DND-41 (cell line): Measurements from ENCODE around the gene SSH3.

Experiments used
- ATAC-seq: fragments of 200-7000 bp; cut with Tn5 transposase; 3 replicates; pipeline ENCODE4 v1.9.1; 2021; ENCODE audit warnings: low read depth; ENCODE audit not compliant: insufficient read depth
- DNase-seq: peaks from one replicate; pipeline ENCODE4 v3.0.0-alpha.2; 2020
- H2AFZ ChIP-seq: 2 replicates; pipeline ENCODE4 v1.6.0; 2012; ENCODE audit warnings: low read depth, low read length
- H3K27ac ChIP-seq: 2 replicates; pipeline ENCODE4 v1.5.1; 2012; ENCODE audit warnings: low read length, inconsistent platforms
- H3K27me3 ChIP-seq: fragments of 200-600 bp; sonication (generic); 2 replicates; pipeline ENCODE4 v1.6.0; 2012; ENCODE audit warnings: low read length, mild to moderate bottlenecking, inconsistent platforms; ENCODE audit not compliant: insufficient read depth, poor library complexity
- H3K36me3 ChIP-seq: 2 replicates; pipeline ENCODE4 v1.5.1; 2012; ENCODE audit warnings: low read length, inconsistent platforms; ENCODE audit not compliant: insufficient read depth
- H3K4me1 ChIP-seq: 2 replicates; pipeline ENCODE4 v1.5.1; 2012; ENCODE audit warnings: mild to moderate bottlenecking, low read length; ENCODE audit not compliant: insufficient read depth
- H3K4me2 ChIP-seq: 2 replicates; pipeline ENCODE4 v1.6.0; 2012; ENCODE audit warnings: mild to moderate bottlenecking, moderate library complexity, low read length, inconsistent platforms; ENCODE audit not compliant: insufficient read depth
- H3K4me3 ChIP-seq, 2 experiments: fragments of 200-600 bp in 1 of 2; shearing (Covaris generic) in 1 of 2; 2 replicates each; pipeline ENCODE4 v1.5.1; 2012 to 2016; ENCODE audit warnings: inconsistent platforms in 2 of 2, low read length in 2 of 2, mild to moderate bottlenecking in 2 of 2, low read depth in 1 of 2, moderate library complexity in 1 of 2
- H3K79me2 ChIP-seq: 2 replicates; pipeline ENCODE4 v1.6.0; 2012; ENCODE audit warnings: low read length, inconsistent platforms; ENCODE audit not compliant: insufficient read depth
- H3K9ac ChIP-seq: 2 replicates; pipeline ENCODE4 v1.6.0; 2012; ENCODE audit warnings: low read depth, mild to moderate bottlenecking, inconsistent platforms, low read length, moderate library complexity
- H3K9me3 ChIP-seq: 2 replicates; pipeline ENCODE4 v1.5.1; 2012; ENCODE audit warnings: low read length, moderate library complexity, mild to moderate bottlenecking, inconsistent platforms; ENCODE audit not compliant: insufficient read depth, severe bottlenecking
- H4K20me1 ChIP-seq: 2 replicates; pipeline ENCODE4 v1.6.0; 2012; ENCODE audit warnings: low read length; ENCODE audit not compliant: insufficient read depth
- EZH2 ChIP-seq: IDR thresholded peaks from 3 replicates; pipeline ENCODE4 v1.6.1; 2012; ENCODE audit warnings: borderline replicate concordance, low read depth, mild to moderate bottlenecking, moderate library complexity, low read length, inconsistent platforms; ENCODE audit not compliant: severe bottlenecking
- TF ChIP-seq, protein P1 (sequence below): IDR thresholded peaks from 2 replicates; pipeline ENCODE4 v1.5.1; 2012; ENCODE audit warnings: borderline replicate concordance, low read length, moderate library complexity, mild to moderate bottlenecking; ENCODE audit not compliant: poor library complexity, severe bottlenecking; ENCODE audit errors: extremely low read depth

The SSH3 gene

DNA sequence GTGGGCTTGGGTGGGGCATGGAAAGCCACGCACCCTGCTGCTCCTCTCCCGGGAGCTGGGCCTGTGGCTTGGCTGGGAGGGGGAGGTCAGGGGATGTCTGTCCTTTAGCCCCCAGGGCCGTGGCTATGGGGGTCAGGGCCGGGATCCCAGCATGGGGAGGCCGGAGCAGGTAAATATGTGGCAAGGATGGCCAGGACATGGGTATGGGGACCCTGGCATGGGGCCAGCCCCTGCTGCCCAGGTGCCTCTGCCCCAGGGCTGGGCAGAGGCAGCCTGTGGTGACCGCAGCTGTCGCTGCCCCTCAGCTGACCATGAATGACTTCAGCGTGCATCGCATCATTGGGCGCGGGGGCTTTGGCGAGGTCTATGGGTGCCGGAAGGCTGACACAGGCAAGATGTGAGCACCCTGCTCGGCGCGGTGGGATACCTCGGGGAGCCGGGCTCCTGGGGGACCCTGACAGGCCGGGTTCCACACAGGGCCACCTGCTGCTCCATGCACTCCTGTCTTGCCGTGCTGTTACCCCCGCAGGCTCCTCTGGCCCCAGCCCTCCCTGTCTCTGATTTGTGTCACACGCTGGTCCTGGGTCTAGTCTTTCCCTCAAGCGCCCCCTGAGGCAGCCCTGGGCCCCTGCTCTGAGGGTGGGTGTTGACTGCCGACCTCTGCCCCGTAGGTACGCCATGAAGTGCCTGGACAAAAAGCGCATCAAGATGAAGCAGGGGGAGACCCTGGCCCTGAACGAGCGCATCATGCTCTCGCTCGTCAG lies 22.4 kb upstream of the SSH3 start:
- DNase-seq = no peak
- Histone ChIP-seq H3K9me3 (no peaks in the 10 kb centered on the region), H3K4me1 (peaks cover 49% of the 10 kb centered on the region), H3K27me3 (no peaks in the 10 kb centered on the region), H3K36me3 (peaks cover 90% of the 10 kb centered on the region), H3K79me2 (peaks cover 71% of the 10 kb centered on the region), H3K9ac (no peak overlapping the region), H3K4me3 (no peak overlapping the region), H2AFZ (no peak overlapping the region), H3K4me2 (no peak overlapping the region), H4K20me1 (0 out of 2 replicates have a peak, but pooled peaks cover 6% of the 10 kb centered on the region), H3K27ac (peak overlapping the region; percentile 98; the same call in 1 of the 2 replicates)
- TF ChIP-seq, protein P1, sequence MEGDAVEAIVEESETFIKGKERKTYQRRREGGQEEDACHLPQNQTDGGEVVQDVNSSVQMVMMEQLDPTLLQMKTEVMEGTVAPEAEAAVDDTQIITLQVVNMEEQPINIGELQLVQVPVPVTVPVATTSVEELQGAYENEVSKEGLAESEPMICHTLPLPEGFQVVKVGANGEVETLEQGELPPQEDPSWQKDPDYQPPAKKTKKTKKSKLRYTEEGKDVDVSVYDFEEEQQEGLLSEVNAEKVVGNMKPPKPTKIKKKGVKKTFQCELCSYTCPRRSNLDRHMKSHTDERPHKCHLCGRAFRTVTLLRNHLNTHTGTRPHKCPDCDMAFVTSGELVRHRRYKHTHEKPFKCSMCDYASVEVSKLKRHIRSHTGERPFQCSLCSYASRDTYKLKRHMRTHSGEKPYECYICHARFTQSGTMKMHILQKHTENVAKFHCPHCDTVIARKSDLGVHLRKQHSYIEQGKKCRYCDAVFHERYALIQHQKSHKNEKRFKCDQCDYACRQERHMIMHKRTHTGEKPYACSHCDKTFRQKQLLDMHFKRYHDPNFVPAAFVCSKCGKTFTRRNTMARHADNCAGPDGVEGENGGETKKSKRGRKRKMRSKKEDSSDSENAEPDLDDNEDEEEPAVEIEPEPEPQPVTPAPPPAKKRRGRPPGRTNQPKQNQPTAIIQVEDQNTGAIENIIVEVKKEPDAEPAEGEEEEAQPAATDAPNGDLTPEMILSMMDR = no peak
- no peak for TF ChIP-seq EZH2
- ATAC-seq = no peak

DNA sequence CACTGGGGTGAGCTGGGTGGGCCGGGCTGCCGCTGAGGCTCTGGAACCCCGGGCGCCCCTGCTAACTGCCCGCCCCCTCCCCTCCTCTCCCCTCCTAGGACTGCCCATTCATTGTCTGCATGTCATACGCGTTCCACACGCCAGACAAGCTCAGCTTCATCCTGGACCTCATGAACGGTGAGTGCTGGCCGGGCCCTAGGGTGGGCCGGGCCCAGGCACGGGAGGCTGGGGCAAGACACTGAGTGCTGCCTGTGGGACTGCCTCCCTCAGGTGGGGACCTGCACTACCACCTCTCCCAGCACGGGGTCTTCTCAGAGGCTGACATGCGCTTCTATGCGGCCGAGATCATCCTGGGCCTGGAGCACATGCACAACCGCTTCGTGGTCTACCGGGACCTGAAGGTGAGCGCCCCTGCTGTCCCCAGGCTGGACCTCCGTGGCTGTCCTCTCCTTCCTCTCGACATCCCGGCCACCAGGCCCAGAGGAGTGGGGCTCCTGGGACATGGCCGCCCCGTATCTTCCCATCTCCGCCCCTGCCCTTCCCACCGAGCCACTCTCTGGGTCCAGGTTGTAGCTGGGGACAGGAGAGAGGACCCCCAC lies 21.7 kb upstream of the SSH3 start:
- Histone ChIP-seq H3K4me2 (no peak overlapping the region), H3K4me3 (no peak overlapping the region), H3K27me3 (no peaks in the 10 kb centered on the region), H3K27ac (peak overlapping the region; percentile 38), H3K9me3 (no peaks in the 10 kb centered on the region), H3K79me2 (peaks cover 67% of the 10 kb centered on the region), H3K9ac (no peak overlapping the region), H4K20me1 (0 out of 2 replicates have a peak, but pooled peaks cover 6% of the 10 kb centered on the region), H3K4me1 (peaks cover 49% of the 10 kb centered on the region), H2AFZ (no peak overlapping the region), H3K36me3 (peaks cover 94% of the 10 kb centered on the region)
- ATAC-seq (no peak), DNase-seq (no peak)
- no peak for TF ChIP-seq EZH2
- TF ChIP-seq, protein P1 = peak; percentile 3

DNA sequence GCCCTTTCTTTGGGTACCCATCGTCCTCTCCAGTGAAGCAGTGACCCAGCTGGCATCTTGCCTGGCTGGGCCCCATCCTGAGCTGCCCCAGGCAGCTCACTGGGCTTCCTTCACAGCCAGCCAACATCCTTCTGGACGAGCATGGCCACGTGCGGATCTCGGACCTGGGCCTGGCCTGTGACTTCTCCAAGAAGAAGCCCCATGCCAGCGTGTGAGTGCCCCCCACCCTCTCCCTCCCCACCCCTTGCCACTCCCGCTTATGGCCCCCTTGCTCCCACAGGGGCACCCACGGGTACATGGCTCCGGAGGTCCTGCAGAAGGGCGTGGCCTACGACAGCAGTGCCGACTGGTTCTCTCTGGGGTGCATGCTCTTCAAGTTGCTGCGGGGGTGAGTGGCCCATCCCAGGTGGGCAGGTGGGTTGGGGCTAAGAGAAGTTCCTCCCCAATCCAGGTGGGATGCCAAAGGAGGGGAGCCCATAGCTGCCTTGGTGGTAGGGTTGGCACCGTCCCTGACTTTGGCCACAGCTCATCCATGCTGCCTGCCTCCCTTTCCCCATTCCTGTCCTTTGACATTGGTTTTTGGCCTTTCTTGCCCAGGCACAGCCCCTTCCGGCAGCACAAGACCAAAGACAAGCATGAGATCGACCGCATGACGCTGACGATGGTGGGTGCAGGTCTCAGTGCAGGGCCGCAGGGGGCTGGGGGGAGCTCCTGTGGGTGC lies 21.0 kb upstream of the SSH3 start:
- Histone ChIP-seq H4K20me1 (0 out of 2 replicates have a peak, but pooled peaks cover 6% of the 10 kb centered on the region), H3K27me3 (no peaks in the 10 kb centered on the region), H3K79me2 (peaks cover 62% of the 10 kb centered on the region), H3K4me1 (peaks cover 49% of the 10 kb centered on the region), H3K9me3 (no peaks in the 10 kb centered on the region), H2AFZ (no peak overlapping the region), H3K27ac (peak overlapping the region; percentile 46; the same call in 1 of the 2 replicates), H3K4me3 (no peak overlapping the region), H3K9ac (no peak overlapping the region), H3K36me3 (peaks cover 97% of the 10 kb centered on the region), H3K4me2 (no peak overlapping the region)
- ATAC-seq = no peak
- TF ChIP-seq EZH2 = no peak
- TF ChIP-seq, protein P1 = no peak
- DNase-seq = no peak
